ENCODE measurements around the gene TIMMDC1.
A peak's percentile ranks its signal among the peaks of the same experiment; 100 is the strongest.

TIMMDC1 gene

GRCh38 chr3:119498186-119499011 is at the start of gene TIMMDC1:
Gene TIMMDC1 (plus strand): TSS chr3:119498547. CDS start chr3:119498734, 187 bp downstream.
- DNase-seq (ENCODE audit: low spot score): peak; percentile 98

- DNase-seq (ENCODE audit: low spot score): no peak
Measured at GRCh38 chr3:119453822-119454221, 44.5 kb upstream of the TIMMDC1 start.

- DNase-seq (ENCODE audit: low spot score): no peak
Measured at GRCh38 chr3:119456469-119456868, 41.9 kb upstream of the TIMMDC1 start.

GRCh38 chr3:119457246-119457645 is 41.1 kb upstream of the TIMMDC1 start:
- DNase-seq (ENCODE audit: low spot score): no peak

GRCh38 chr3:119463171-119464169 is 34.9 kb upstream of the TIMMDC1 start, which contains the start of gene TMEM39A:
Gene TMEM39A (minus strand): TSS chr3:119463615. CDS start chr3:119462074, 1,541 bp downstream.
- DNase-seq (ENCODE audit: low spot score): peak; percentile 100

- DNase-seq (ENCODE audit: low spot score): no peak
Measured at GRCh38 chr3:119468041-119468440, 30.3 kb upstream of the TIMMDC1 start.

- no peak for DNase-seq (ENCODE audit: low spot score)
Measured at GRCh38 chr3:119469418-119470189, 28.7 kb upstream of the TIMMDC1 start.

- DNase-seq (ENCODE audit: low spot score): no peak
Measured at GRCh38 chr3:119470866-119471265, 27.5 kb upstream of the TIMMDC1 start.

GRCh38 chr3:119481079-119481478 is 17.3 kb upstream of the TIMMDC1 start:
- DNase-seq (ENCODE audit: low spot score): no peak

GRCh38 chr3:119483101-119483500 is 15.2 kb upstream of the TIMMDC1 start:
- DNase-seq (ENCODE audit: low spot score): no peak

- no peak for DNase-seq (ENCODE audit: low spot score)
Measured at GRCh38 chr3:119485563-119485962, 12.8 kb upstream of the TIMMDC1 start.

- no peak for DNase-seq (ENCODE audit: low spot score)
Measured at GRCh38 chr3:119490153-119490552, 8.2 kb upstream of the TIMMDC1 start.

GRCh38 chr3:119492128-119492527 is 6.2 kb upstream of the TIMMDC1 start:
- no peak for DNase-seq (ENCODE audit: low spot score)

- no peak for DNase-seq (ENCODE audit: low spot score)
Measured at GRCh38 chr3:119492810-119493209, 5.5 kb upstream of the TIMMDC1 start.

- DNase-seq (ENCODE audit: low spot score): no peak
Measured at GRCh38 chr3:119494597-119494996, 3.8 kb upstream of the TIMMDC1 start.

GRCh38 chr3:119497820-119498185 is 544 bp upstream of the TIMMDC1 start:
- no peak for DNase-seq (ENCODE audit: low spot score)

- no peak for DNase-seq (ENCODE audit: low spot score)
Measured at GRCh38 chr3:119500265-119500664, 1.9 kb downstream of the TIMMDC1 start.

- DNase-seq (ENCODE audit: low spot score): no peak
Measured at GRCh38 chr3:119500901-119501300, 2.6 kb downstream of the TIMMDC1 start.

GRCh38 chr3:119506631-119507030 is 8.3 kb downstream of the TIMMDC1 start:
- DNase-seq (ENCODE audit: low spot score): no peak

- no peak for DNase-seq (ENCODE audit: low spot score)
Measured at GRCh38 chr3:119507404-119507803, 9.1 kb downstream of the TIMMDC1 start.

GRCh38 chr3:119508172-119508845 is 10.0 kb downstream of the TIMMDC1 start:
- DNase-seq (ENCODE audit: low spot score): no peak
